Brain microvascular endothelial cell (primary cell): Measurements from ENCODE around the gene CLDN9.

Experiments
- DNase-seq: peaks from one replicate; pipeline ENCODE4 v3.0.0-alpha.2; 2020
- H3K27ac ChIP-seq: fragments of 250-450 bp; sonication (Bioruptor Pico); 2 replicates; pipeline ENCODE4 v1.5.1; 2020; ENCODE audit warnings: mild to moderate bottlenecking, moderate library complexity
- H3K27me3 ChIP-seq: fragments of 250-450 bp; sonication (Bioruptor Pico); replicated peaks from 2 replicates; pipeline ENCODE4 v1.5.1; 2020; ENCODE audit warnings: mild to moderate bottlenecking
- H3K36me3 ChIP-seq: fragments of 250-450 bp; sonication (Bioruptor Pico); replicated peaks from 2 replicates; pipeline ENCODE4 v1.5.1; 2020; ENCODE audit warnings: mild to moderate bottlenecking
- H3K4me3 ChIP-seq: 2 replicates; pipeline ENCODE4 v1.5.1; 2011; ENCODE audit warnings: low read depth, mild to moderate bottlenecking, control low read depth, low read length, moderate library complexity
- in situ Hi-C: cut with HindIII; loops from 2 replicates; pipeline ENCODE4 v1.10.0; 2017; ENCODE audit warnings: low sequenced_read_pairs, low pct_ligation_motif_present
- TF ChIP-seq, protein P1 (sequence below): IDR thresholded peaks from 2 replicates; pipeline ENCODE4 v1.5.1; 2011; ENCODE audit warnings: low read depth, mild to moderate bottlenecking, moderate library complexity, low read length, control low read depth, inconsistent platforms; ENCODE audit errors: missing control alignments

CLDN9 gene

DNA sequence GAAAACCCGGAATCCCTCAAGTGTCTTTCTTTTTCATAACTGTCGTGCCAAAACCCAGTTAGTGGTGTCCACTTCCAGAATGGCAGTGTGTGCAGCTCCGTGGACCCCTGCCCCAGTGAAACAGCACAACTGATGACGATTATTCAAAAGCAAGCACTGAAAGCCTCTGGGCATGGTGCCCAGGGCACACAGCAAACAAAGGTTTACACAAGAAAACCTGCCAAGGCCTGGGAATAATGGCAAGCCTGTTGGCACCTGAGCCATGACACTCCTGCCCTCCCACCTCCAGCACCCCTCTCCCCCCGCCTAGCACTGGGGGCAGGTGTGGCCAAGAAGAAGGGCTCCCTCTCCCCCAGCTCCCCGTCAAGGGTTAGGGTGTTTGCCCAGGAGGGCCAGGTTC lies 35.3 kb upstream of the CLDN9 start:
- no peaks in the 10 kb centered on the region for H3K27me3 ChIP-seq
- no peaks in the 10 kb centered on the region for H3K36me3 ChIP-seq
- no peak overlapping the region for H3K27ac ChIP-seq
- in situ Hi-C loops = no loop called here
- TF ChIP-seq, protein P1, sequence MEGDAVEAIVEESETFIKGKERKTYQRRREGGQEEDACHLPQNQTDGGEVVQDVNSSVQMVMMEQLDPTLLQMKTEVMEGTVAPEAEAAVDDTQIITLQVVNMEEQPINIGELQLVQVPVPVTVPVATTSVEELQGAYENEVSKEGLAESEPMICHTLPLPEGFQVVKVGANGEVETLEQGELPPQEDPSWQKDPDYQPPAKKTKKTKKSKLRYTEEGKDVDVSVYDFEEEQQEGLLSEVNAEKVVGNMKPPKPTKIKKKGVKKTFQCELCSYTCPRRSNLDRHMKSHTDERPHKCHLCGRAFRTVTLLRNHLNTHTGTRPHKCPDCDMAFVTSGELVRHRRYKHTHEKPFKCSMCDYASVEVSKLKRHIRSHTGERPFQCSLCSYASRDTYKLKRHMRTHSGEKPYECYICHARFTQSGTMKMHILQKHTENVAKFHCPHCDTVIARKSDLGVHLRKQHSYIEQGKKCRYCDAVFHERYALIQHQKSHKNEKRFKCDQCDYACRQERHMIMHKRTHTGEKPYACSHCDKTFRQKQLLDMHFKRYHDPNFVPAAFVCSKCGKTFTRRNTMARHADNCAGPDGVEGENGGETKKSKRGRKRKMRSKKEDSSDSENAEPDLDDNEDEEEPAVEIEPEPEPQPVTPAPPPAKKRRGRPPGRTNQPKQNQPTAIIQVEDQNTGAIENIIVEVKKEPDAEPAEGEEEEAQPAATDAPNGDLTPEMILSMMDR = no peak
- no peak for DNase-seq
- H3K4me3 ChIP-seq = no peak overlapping the region

DNA sequence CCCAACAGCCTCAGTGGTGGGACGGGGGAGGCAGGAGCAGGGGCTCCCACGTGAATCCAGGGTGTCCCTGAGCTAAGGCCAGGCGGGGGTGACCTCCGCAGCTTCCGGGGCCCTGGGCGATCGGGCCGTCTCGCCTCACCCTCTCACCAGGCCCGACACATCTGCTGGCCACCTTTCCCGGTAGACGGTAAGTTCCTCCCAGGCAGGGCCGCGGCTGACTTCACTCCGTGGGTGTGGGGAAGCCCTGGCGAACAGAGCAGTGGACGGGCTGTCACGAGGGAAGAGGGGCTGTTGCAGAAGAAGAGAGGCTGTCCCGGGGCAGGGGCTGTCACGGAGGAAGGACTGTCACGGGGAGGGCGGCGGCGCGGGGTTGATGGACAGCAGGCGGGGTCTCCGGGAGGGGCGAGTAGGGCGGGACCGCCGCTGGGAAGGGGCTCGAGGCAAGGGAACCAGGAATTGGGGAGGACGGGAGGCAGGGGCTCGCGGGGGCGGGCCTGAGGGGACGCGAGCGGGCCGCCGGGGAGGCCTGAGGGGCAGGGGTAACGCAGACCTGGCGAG lies 33.0 kb upstream of the CLDN9 start:
- Histone ChIP-seq H3K27ac (no peak overlapping the region), H3K36me3 (no peaks in the 10 kb centered on the region), H3K27me3 (no peaks in the 10 kb centered on the region), H3K4me3 (peak overlapping the region; percentile 74)
- TF ChIP-seq, protein P1 = no peak
- in situ Hi-C loops = no loop called here
- no peak for DNase-seq

DNA sequence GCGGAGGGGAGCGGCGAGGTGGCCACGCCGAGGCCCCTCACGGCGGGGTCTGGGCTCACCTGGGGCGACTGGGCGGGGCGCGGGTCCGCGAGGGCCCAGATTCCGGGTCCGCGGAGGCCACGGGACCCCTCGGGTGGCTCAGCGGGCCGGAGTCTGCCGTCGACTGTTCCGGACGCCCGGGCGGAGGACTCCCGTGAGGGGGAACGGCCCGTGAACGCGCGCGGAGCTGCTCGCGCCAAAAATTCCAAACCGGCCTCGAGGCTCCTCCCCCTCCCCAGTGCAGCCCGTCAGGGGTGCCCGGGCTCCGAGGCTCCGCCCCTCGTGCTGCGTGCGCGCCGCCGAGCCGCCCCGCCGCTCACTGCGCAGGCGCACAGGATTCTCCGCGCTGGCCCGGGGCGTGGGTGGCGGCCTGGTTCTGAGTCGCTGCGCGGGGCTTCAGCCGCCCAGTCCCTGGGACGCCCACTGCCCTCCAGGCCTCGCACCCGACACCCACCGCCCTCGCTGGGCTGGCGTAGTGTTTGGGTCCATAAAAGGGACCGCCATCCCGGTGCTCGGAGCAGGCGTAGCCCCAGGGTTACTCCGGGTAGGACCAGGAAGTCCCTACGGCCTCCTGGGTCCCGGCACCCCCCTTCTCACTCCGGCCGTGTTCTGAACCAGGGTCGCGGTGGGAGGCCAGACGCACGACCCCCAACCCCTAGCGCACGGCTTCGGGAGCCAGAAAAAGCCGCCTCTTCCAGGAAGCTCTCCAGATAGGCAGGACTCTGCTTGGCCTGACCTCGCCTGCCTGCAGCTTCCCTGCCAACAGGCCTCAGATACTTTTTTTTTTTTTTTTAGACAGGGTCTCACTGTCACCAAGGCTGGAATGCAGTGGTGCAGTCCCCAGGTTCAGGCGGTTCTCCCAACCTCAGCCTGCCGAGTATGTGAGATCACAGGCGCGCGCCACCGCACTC lies 32.2 kb upstream of the CLDN9 start, which contains the start of gene PKMYT1:
Gene PKMYT1, minus strand, starts transcription at position 220 of the 950 bp plus-strand sequence. CDS start 789 bp downstream, outside the sequence.
- in situ Hi-C loops = no loop called here
- H3K27me3 ChIP-seq = no peaks in the 10 kb centered on the region
- peak within 1 kb of the TSS; percentile 62 for H3K27ac ChIP-seq
- H3K4me3 ChIP-seq = peak within 1 kb of the TSS; percentile 74
- DNase-seq = peak; percentile 72
- H3K36me3 ChIP-seq = no peaks in the 10 kb centered on the region
- TF ChIP-seq, protein P1 = no peak

DNA sequence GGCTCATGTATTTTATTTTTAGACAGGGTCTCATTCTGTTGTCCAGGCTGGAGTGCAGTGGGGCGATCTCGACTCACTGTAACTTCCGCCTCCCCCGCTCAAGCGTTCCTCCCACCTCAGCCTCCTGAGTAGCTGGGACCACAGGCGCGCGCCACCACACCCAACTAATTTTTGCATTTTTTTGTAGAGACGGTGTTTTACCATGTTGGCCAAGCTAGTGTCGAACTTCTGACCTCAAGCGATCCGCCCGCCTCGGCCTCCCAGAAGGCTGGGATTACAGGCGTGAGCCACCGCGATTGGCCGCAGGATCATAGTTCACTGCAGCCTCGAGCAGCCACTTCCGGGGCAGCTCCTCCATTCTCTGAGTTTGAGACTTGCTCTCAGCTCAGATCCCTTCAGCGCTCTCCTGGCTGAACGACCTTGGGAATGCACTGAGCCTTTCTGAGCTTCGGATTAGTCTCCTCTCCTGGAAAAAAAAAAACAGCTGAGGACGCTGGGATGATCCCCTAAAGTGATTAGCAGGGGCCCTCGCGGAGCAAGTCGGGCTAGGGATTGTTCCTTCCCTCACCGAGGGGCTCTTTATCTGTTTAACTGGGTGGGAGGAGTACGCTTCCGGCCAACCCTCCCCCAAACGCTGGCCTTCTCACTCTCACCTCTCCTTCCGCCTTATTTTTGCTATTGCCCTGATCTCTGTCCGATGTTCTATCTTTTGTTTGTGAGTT lies 31.4 kb upstream of the CLDN9 start:
- TF ChIP-seq, protein P1 = no peak
- H3K27ac ChIP-seq = no peak overlapping the region
- in situ Hi-C loops = no loop called here
- no peaks in the 10 kb centered on the region for H3K36me3 ChIP-seq
- DNase-seq = no peak
- no peak overlapping the region for H3K4me3 ChIP-seq
- H3K27me3 ChIP-seq = no peaks in the 10 kb centered on the region

DNA sequence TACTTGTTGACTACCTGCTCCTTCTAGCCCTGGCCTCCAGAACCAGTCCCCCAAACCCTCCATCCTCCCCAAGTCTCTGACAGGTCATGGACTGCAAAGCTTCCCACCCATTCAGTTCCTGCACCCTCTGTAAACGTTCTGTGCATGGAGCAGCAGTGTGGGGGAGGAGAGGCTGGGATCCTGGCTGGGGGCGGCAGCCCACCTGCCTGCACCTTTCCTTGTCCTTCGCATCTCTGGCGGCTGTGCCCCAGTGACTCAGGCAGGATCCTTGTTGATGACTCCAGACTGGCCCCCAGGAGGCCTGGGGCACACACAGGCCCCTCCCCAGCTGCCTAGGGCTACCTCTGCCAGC lies 30.8 kb upstream of the CLDN9 start:
- no peak overlapping the region for H3K27ac ChIP-seq
- no peaks in the 10 kb centered on the region for H3K36me3 ChIP-seq
- H3K4me3 ChIP-seq = no peak overlapping the region
- in situ Hi-C loops = no loop called here
- no peak for DNase-seq
- TF ChIP-seq, protein P1 = no peak
- H3K27me3 ChIP-seq = no peaks in the 10 kb centered on the region
